Measurements from ENCODE around the gene NUP85. TPM values are rescaled to one million over a fixed set of nuclear protein-coding genes. Genes with fewer than 3 reads are reported as not detected.
A peak's percentile ranks its signal among the peaks of the same experiment; 100 is the strongest.
"Not testable (repeated sequence)": the region's sequence is repeated elsewhere in the genome, so short reads cannot be mapped to it uniquely, and the experiment has no call there.

Gene NUP85
- total RNA-seq, 2 donors from 2014 or later, result 49.6 to 50.9 TPM

DNA sequence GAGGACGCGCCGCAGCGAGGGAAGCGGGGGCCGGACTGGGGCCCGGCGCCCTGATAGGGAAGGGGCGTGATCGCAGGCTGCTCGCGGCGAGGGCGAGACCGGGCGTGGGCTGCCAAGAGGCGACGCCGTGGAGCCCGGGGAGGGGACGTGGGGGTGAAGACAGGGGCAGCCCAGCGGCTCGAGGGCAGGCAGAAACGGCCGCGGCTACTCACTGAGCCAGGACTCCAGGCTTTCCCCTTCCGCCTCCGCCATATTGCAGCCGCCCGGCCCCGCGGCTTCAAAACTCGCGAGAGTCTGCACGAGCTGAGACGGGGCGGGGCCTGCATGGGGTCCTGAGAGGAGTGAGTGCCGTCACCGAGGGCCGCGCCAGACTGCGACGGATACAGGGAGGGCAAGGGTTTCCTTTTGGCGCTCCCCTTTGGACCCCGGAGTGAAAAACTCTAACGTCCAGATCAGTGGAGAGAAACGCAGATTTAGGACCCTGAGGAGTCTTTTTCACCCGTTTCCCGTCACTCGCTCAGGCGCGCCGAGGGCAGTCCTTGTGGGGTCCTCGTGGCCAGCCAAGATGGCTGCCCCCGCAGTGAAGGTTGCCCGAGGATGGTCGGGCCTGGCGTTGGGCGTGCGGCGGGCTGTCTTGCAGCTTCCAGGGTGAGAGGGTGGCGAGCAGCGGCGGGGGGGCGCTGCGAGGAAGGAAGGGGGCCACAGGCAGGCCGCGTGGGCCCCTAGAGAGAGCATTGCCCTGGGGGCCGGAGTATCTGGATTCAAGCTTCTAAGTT lies 56.0 kb downstream of the NUP85 start, which contains the start of the genes GGA3 and MRPS7:
GGA3 (minus strand) TSS at position 271 of the 776 bp plus-strand sequence; CDS start at position 252, 19 bp downstream.
MRPS7 (plus strand) TSS at position 544 of the 776 bp plus-strand sequence; CDS start at position 566, 22 bp downstream.
- peak; percentile 99 for DNase-seq (ENCODE audit: low spot score)
- intact Hi-C loops (cut with DNase I), result no loop called here

DNA sequence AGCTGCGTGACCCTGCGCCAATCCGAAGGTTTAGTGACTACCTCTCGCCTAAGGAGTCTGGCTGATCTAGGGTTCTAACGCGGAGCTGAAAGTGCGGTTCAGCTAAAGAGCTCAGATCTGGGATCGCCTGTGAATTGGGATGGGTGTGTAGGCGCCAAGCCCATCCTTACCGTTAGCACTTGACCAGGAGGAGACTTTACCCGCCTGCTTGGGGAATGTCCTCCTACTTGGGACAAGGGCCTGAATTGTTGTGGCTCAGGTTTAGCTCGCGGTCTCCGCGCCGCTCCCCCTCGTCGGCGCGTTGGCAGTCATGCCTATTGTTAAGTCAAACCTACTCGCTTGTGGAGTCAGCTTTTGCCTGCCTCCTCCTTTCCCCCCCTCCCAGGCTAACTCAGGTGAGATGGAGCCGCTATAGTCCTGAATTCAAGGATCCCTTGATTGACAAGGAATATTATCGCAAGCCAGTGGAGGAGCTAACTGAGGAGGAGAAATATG lies 56.7 kb downstream of the NUP85 start:
- no peak for DNase-seq (ENCODE audit: low spot score)
- intact Hi-C loops (cut with DNase I), result no loop called here

DNA sequence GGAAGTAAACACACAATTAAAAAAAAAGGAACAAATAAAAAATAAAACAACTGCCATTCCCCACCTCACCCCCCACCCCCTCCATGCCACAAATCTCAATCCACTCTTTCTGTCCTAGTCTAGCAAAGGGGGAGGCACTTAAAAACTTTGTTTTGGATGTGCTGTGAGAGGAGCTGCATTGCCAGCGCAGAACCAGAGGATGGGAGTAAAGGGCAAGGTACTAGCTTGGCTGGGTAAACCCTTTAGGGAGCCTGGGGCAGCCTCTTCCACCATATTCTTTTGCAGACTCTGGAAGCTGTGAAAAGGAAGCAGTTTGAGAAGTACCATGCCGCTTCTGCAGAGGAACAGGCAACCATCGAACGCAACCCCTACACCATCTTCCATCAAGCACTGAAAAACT lies 57.6 kb downstream of the NUP85 start:
- no peak for DNase-seq (ENCODE audit: low spot score)
- intact Hi-C loops (cut with DNase I), result no loop called here

DNA sequence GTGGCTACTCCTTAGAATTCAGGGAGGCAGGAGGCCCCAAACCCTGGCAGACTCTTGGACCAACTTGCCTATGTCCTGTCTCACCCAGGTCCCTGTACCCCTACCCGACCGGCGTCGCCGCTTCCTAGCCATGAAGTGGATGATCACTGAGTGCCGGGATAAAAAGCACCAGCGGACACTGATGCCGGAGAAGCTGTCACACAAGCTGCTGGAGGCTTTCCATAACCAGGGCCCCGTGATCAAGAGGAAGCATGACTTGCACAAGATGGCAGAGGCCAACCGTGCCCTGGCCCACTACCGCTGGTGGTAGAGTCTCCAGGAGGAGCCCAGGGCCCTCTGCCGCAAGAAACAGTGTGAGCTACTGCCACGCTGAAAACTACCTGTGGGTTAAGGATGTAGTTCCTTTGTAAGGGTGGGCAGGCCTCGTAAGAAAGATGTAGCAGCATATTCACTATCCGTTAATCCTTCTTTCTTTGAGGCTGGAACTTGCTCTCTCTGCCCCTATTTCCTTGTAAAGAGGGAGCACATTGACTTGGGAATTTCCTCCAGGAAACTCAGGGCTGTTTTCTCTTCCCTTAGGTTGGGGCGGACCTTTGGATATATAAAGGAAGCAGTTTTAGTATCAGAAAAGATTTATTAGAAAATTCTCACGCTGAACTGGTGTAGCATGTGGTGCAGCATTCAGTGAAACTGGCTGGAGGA lies 60.3 kb downstream of the NUP85 start:
- intact Hi-C loops (cut with DNase I), result no loop called here
- no peak for DNase-seq (ENCODE audit: low spot score)

DNA sequence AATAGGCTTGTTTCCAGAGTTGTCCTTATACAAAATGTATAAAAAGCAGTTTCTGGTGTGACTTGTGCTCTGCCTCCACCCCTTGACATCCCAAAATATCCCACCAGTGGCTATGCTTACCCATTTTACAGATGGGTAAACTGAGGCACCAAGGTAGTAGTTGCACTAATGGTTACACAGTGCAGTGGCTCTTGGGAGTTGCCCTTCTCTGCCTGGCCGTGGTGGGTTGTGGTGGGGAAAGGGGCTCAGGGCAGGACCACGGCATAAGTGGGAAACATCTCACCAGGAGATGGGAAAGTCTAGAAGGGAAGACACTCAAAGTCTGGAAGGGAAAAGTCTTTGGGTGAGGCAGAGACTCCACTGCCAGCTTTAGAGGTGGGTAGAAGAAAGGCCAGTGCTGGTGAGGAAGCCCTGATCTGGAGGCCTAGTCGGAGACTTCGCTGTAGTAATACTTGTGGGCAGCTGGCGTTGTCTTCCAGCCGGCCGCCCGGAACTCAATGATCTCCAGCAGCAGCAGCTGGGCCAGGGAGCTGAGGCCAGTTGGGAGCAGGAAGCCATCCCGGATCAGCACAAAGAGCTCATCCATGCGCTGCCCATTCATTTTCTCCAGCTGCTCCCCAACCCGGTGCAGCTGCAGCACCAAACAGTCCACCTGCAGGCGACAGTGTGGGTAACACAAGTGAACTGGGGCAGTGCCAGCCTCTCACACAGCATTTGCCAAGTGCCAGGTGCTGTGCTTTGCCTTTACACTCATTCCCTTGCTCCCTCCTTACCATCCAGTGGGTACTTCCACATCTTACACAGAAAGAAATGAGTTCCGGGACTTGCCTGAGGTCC lies 61.1 kb downstream of the NUP85 start:
- DNase-seq (ENCODE audit: low spot score), result no peak
- intact Hi-C loops (cut with DNase I), result no loop called here

DNA sequence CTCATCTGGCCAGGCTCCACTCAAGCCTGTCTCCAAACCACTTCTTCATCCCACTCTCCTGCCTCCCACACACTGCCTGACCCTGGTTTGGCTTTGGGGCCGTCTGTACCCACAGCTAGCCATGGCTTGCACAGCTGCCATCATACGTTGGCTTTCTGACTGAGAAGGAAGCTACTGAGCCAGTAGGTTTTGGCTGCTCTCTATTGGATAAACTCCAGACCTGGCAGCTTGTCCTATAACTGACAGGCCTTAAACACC lies 61.6 kb downstream of the NUP85 start:
- no peak for DNase-seq (ENCODE audit: low spot score)
- intact Hi-C loops (cut with DNase I), result no loop called here

DNA sequence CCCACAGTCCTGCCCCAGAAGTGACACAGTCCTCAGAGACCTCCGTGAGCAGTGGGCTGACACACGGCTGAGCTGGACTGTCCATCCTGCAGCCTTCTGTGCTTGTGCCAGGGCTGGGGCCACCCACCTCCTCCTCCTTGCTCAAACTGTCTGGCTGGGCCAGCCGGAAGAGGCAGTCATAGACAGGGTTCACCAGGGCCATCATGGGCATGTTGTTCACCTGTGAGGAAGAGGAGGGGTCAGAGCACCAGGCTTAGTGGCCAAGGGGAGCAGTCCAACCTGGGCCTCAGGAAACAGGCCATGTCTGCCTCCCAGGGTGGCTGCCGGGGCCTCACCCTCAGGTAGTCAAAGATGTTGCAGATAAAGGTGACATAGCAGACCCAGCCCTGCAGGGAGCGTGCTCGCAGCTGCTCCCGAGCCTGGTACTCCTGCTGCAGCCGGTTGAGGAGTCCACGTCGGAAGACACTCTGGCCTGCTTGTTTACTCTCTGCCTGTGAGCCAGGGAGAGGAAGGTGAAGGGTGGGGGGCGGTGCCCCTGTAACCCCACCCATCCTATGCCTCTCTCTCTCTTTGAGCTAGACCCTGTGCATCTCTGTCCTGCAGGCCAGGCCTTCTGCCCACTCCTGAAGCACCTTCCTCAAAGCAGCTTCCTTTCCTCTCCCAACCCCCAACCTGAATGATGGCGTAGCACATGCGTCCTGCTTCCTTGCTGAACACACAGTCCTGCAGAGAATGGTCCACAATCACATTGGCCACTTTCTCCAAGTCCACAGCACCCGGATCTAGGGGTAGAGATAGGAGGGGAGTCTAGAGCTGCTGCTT lies 62.1 kb downstream of the NUP85 start:
- intact Hi-C loops (cut with DNase I), result no loop called here
- no peak for DNase-seq (ENCODE audit: low spot score)

DNA sequence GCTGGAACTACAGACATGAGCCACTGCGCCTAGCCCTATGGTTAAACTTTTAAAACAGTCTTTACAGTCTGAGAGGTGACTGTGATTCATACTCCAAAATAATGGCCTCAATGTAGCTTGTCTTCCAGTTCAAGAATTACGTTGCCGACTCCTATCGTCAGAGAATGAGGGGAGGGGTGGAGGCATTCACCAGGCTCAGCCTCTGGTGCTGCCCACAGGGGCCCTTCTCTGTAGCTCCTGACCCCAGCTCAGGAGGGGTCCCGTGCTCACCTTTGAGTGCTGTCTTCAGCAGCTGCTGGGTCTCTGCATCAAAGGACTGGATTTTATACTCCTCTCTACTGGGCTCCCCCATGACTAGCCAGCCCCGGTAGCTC lies 64.4 kb downstream of the NUP85 start:
- no peak for DNase-seq (ENCODE audit: low spot score)
- intact Hi-C loops (cut with DNase I), result no loop called here

DNA sequence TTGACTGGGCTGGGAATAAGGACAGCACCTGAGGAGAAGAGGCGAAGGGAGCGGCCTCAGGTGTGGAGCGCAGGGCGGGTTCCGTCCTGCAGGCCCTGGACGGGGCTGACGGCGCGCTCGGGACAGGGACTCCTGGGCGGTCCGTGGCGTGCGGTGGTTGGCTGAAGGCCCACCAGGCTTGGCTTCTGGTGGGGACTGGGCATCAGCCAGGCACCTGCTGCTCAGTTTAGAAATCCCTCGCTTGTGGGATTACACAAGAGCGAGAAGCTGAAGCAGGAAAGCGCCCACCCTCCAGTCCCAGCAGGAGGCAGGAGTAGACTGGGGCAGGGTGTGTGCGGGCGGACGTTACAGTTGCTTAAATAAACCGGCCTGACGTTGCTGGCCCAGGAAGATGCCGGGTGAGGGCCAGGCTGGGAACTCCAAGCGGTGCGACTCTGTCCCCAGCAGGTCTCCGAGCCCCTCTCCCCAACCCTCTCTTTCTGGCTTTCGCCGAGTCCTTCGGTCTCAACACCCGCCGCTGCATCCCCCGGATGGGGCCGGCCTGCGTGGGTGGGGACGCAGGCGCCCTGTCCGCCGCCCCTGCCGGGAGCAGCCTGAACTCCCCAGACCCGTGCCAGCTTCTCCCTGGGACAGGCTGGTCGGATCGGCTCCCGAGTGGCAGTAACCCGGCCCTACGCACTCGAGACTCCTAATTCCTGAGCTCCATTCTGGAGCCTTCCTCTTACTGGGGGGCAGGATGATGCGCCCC lies 64.9 kb downstream of the NUP85 start:
- intact Hi-C loops (cut with DNase I), result no loop called here
- DNase-seq (ENCODE audit: low spot score), result peak; percentile 90

DNA sequence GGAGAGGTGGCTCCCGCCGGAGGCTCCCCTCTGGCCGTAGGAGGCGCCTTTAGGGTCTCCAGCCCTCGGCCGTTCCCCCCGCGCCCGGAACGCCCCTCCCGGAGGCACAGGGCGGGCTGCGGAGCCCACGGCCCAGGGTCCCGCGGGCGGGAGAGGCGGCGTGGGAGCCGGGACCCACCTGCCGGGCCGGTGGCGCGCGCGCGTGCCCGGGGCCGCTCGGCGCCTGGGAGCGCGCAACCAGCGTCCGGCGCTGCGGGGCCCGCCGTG lies 65.4 kb downstream of the NUP85 start, which contains the start of gene MIF4GD:
MIF4GD (minus strand) TSS at position 266 of the 267 bp plus-strand sequence. CDS start 1,036 bp downstream, outside the sequence.
- intact Hi-C loops (cut with DNase I), result no loop called here
- DNase-seq (ENCODE audit: low spot score), result no peak

DNA sequence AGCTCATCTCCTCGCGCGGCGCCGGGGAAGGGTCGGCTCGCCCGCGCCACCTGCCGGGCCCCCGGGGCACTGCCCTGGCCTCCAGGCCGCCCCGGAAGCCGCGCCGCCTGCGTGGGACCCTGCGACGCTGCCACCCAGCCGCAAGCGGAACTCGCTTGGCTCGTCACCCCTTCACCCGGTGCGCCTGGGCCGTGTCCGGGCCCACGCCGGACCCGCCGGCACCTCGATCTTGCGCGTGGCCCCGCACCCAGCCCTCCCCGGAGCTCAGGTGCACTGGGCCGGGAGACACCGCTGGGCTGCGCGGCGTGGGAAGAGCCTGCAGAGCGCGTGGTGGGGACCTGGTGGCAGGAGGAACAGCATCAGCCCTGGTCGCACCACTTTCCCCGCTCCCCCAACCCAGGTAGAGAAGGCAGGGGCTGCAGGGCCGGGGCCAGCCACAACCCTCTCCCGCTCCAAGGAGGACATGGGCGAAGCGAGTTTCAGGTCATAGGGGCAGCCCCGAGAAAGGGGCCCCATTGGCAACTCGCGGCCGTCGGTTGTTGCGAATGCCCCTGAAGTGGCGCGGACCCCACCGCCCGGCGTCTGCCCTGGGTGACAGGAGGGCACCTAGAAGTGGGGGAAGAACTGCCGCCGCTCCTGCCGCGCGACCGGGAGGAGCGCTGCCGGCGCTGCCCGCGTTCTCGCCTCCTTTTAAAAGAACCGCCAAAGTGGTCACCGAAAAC lies 65.9 kb downstream of the NUP85 start:
- intact Hi-C loops (cut with DNase I), result no loop called here
- DNase-seq (ENCODE audit: low spot score), result peak; percentile 96

DNA sequence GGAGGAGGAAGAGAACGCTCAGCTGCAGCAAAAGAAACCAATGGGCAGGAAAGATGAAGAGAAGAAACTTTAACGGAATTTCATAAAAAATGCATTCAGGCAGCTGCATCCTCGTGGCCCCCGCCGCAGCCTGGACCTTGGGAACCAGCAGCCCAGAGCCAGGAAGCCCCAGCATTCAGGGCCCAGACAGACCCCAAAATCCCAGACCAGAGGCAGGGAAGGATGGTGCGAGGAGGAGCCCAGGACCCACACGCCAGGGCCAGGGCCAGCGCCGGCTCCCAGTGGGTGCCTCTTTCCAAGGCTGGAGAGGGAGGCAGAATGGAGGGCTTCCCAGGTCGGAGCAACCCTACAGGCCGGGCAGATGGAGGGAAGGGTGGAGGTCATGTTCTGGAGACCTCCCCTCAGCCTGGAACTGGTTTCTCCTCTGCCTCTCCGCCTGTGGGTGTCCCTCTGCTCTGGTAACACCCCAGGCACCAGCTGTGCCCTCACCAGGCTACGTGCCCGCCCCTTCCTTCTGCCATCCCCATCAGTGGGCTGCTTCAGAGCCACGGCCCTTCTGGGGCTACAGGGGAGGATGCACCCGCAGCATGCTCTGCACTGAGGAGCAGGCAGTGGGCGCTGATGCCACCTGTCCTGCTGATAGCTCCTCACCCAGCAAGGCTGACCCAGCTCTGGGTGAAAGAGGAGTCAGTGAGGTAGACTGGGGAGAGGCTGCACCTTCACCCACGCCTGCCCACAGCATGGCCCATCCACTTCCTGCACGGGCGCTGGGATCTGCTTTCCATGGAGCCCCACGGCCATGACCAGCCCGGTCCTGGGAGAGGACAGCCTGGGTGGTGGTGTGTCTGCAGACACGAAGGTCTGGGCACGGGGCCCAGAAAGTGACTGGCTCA lies 66.7 kb downstream of the NUP85 start:
- intact Hi-C loops (cut with DNase I), result no loop called here
- no peak for DNase-seq (ENCODE audit: low spot score)

DNA sequence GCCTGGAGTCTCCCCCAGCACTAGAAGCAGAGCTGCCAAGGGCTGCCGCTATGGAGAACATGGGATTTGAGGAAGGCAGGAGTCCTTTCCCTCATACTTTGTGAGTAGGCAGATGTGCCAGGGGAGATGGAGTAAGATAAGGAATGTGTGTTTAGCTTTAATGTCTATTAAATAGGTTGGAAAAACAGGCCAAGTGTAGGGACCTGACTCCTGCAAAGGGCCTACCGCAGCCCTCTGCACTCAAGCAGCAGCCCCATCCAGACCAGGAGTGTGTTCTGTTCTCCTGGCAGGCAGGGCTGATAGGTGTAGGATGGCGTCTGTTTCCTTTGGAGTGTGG lies 67.3 kb downstream of the NUP85 start:
- intact Hi-C loops (cut with DNase I), result no loop called here
- no peak for DNase-seq (ENCODE audit: low spot score)

DNA sequence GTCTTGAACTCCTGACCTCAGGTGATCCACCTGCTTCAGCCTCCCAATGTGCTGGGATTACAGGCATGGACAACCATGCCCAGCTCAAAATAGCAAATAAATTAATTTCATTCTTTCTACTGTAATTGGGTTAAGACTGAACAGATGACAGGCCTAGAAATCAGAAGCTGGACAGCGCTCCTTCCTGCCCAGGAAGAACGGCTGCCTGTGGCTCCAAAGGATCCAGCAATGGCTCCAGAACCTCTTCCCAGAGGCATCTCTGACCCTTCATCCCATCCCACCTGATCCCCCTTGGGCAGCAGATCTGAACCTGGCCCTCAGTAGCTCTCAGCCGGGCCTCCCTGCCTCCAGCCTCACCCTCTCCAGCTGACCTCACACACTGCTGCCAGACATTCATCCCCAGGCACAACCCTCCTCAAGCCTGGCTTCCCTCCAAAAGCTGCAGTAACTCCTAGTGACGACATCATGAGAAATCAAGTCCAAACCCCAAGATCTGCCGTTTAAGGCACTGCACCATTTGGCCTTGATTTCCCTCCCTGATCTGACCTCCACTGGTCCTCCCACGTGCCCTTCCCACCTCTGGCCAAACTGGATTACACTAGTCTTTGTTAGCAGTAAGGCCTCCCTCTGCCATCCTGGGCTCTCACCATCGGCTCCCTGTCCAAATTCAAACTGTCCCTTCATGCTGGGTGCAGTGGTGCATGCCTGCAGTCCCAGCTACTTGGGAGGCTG lies 68.7 kb downstream of the NUP85 start:
- no peak for DNase-seq (ENCODE audit: low spot score)
- intact Hi-C loops (cut with DNase I), result no loop called here

DNA sequence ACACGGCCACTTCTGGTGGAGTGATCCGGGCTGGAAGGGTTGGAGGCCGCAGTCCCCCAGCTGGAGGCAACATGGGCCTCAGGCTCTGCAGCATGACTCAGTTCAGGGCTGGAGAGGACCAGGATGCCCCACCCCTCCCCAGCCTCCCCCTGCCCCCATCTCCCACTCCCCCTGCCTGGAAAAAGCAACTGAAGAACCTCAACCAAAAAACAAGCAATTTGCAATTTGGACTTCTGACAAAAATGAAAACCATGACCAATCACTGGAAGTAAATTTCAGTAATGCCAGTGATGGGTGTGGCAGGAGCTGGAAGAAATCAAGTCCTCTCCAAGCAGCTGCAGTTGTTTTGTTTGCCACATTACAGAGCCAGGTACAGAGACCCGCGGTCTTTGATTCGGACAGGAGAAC lies 72.2 kb downstream of the NUP85 start:
- DNase-seq (ENCODE audit: low spot score), result no peak
- intact Hi-C loops (cut with DNase I), result no loop called here

DNA sequence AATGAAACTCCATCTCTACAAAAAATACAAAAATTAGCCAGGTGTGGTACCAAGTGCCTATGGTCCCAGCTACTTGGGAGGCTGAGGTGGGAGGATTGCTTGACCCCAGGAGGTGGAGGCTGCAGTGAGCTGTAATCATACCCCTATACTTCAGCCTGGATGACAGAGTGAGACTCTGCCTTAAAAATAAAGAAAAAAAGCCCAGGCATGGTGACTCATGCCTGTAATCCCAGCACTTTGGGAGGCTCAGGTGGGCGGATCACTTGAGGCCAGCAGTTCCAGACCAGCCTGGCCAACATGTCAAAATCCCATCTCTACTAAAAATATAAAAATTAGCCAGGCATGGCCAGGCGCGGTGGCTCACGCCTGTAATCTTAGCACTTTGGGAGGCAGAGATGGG lies 74.7 kb downstream of the NUP85 start:
- intact Hi-C loops (cut with DNase I); DNase-seq (ENCODE audit: low spot score): not testable (repeated sequence)

DNA sequence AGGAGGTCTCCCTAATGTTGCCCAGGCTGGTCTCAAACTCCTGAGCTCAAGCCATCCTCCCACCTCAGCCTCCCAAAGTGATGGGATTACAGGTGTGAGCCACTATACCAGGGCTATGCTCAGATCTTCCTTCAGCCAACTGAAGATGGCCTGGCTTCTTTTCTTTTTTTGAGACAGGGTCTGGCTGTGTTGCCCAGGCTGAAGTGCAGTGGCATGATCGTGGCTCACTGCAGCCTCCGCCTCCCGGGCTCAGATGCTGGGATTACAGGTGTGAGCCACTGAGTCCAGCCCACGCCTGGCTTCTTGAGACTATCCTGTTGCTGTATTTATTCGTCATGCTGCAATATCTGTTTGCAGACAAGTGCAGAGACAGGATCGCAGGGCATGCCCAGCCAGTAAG lies 79.6 kb downstream of the NUP85 start:
- intact Hi-C loops (cut with DNase I), result no loop called here
- DNase-seq (ENCODE audit: low spot score), result no peak
